WTC11 (cell line): ENCODE measurements around the gene CCDC134. TPM values are rescaled to one million over a fixed set of nuclear protein-coding genes. Genes with fewer than 3 reads are reported as not detected.
"Not testable (repeated sequence)": the region's sequence is repeated elsewhere in the genome, so short reads cannot be mapped to it uniquely, and the experiment has no call there.

Source experiments
- ATAC-seq: fragments of 200-7000 bp; cut with Tn5 transposase; 2 replicates; pipeline ENCODE4 v1.10.0; 2021; ENCODE audit warnings: mild to moderate bottlenecking, moderate library complexity
- CTCF ChIA-PET: fragments of 300-600 bp; sonication (Branson Sonifier 250); formaldehyde crosslinking; loops from one replicate; lab custom pipeline; 2021; ENCODE audit warnings: antibody characterized with exemption; lab: Charles Lee
- POLR2A ChIA-PET: fragments of 350-600 bp; sonication (Branson Sonifier 250); formaldehyde crosslinking; loops from one replicate; lab custom pipeline; 2021; ENCODE audit warnings: antibody characterized with exemption; lab: Charles Lee
- DNase-seq: peaks from one replicate; pipeline ENCODE4 v3.0.0; 2021; ENCODE audit warnings: low spot score
- H3K27ac Mint-ChIP-seq: 2 replicates; pipeline ENCODE4 v1.8.0; 2021; ENCODE audit warnings: mixed read lengths
- H3K27me3 Mint-ChIP-seq: 2 replicates; pipeline ENCODE4 v1.8.0; 2021; ENCODE audit warnings: low read depth, mild to moderate bottlenecking, moderate library complexity, mixed read lengths
- H3K36me3 Mint-ChIP-seq: 2 replicates; pipeline ENCODE4 v1.8.0; 2021; ENCODE audit warnings: mixed read lengths
- H3K4me1 Mint-ChIP-seq: 2 replicates; pipeline ENCODE4 v1.8.0; 2022; ENCODE audit warnings: mixed read lengths
- H3K4me3 Mint-ChIP-seq: 2 replicates; pipeline ENCODE4 v1.8.0; 2021; ENCODE audit warnings: mild to moderate bottlenecking, moderate library complexity, mixed read lengths
- H3K9me3 Mint-ChIP-seq: 2 replicates; pipeline ENCODE4 v1.8.0; 2021; ENCODE audit warnings: mixed read lengths
- ATF1 ChIP-seq: sonication (generic); formaldehyde crosslinking; IDR thresholded peaks from 2 replicates; pipeline ENCODE4 v1.8.1; 2023; ENCODE audit warnings: mild to moderate bottlenecking, moderate library complexity, missing genetic modification reagents
- CREM ChIP-seq: sonication (generic); formaldehyde crosslinking; IDR thresholded peaks from 2 replicates; pipeline ENCODE4 v1.8.1; 2022; ENCODE audit warnings: mild to moderate bottlenecking, missing genetic modification reagents, moderate library complexity
- JUN ChIP-seq: sonication (generic); formaldehyde crosslinking; IDR thresholded peaks from 2 replicates; pipeline ENCODE4 v1.8.0; 2023; ENCODE audit warnings: mild to moderate bottlenecking, missing genetic modification reagents
- KAT7 ChIP-seq: sonication (generic); formaldehyde crosslinking; IDR thresholded peaks from 2 replicates; pipeline ENCODE4 v1.8.1; 2023; ENCODE audit warnings: missing genetic modification reagents, mild to moderate bottlenecking, borderline replicate concordance
- ZNF121 ChIP-seq: sonication (generic); formaldehyde crosslinking; IDR thresholded peaks from 2 replicates; pipeline ENCODE4 v1.8.0; 2023; ENCODE audit warnings: missing genetic modification reagents
- total RNA-seq: library from RNA; stranded (reverse); gene quantifications from 3 replicates; pipeline ENCODE4 v1.2.3, GENCODE V29; 2021
- TF ChIP-seq, protein P1 (sequence below): sonication (generic); formaldehyde crosslinking; IDR thresholded peaks from 2 replicates; pipeline ENCODE4 v1.8.0; 2023; ENCODE audit warnings: missing genetic modification reagents, mild to moderate bottlenecking, borderline replicate concordance
- TF ChIP-seq, protein P2 (sequence below): sonication (generic); formaldehyde crosslinking; IDR thresholded peaks from 2 replicates; pipeline ENCODE4 v1.8.1; 2022; ENCODE audit warnings: low read depth, missing genetic modification reagents, borderline replicate concordance
- TF ChIP-seq, protein P3 (sequence below): sonication (generic); formaldehyde crosslinking; IDR thresholded peaks from 2 replicates; pipeline ENCODE4 v1.8.1; 2022; ENCODE audit warnings: mild to moderate bottlenecking, missing genetic modification reagents, moderate library complexity, borderline replicate concordance
- TF ChIP-seq, protein P4 (sequence below): sonication (generic); formaldehyde crosslinking; IDR thresholded peaks from 2 replicates; pipeline ENCODE4 v1.8.1; 2023; ENCODE audit warnings: mild to moderate bottlenecking, missing genetic modification reagents, borderline replicate concordance

CCDC134 gene
- total RNA-seq, 1 experiment from 2014 or later, result 19.0 TPM

DNA sequence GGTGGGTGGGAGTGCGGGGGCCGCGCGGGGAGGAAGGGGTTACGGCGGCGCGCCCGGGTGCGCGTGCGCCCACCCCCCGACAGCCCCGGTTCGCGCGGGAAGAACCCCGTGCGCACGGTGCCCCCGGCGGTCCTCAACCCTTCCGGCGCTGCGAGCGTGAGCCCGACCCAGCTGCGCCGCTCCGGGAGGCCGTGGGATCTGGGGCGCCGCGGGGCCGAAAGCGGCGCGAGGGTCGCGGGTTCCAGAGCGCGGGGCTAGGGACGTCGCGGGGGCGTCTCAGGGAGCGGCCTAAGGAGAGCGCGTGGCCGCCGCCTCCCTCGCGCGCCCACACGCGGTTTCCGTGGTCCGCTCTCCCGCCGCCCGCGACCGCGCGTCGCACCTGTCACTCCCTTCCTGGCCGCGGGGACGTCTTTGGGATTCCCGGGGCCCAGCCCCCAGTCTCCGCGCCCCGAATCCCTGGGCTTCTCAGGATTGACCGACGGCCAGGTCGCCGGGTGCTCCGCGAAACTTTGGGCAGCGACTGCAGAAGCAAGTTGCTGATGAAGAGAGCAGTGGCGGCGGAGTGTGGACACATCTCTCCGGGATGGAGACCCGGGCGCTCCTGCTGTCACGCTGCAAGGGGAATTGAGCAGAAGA, 33.0 kb downstream of the CCDC134 start (continued):
- TF ChIP-seq ZNF121 (CRISPR knock-in tag) (no peak), KAT7 (CRISPR knock-in tag) (peak; percentile 61; the same call in 1 of the 2 replicates), JUN (CRISPR knock-in tag) (peak; percentile 1; the same call in 1 of the 2 replicates), CREM (CRISPR knock-in tag) (no peak)
- TF ChIP-seq, protein P1, sequence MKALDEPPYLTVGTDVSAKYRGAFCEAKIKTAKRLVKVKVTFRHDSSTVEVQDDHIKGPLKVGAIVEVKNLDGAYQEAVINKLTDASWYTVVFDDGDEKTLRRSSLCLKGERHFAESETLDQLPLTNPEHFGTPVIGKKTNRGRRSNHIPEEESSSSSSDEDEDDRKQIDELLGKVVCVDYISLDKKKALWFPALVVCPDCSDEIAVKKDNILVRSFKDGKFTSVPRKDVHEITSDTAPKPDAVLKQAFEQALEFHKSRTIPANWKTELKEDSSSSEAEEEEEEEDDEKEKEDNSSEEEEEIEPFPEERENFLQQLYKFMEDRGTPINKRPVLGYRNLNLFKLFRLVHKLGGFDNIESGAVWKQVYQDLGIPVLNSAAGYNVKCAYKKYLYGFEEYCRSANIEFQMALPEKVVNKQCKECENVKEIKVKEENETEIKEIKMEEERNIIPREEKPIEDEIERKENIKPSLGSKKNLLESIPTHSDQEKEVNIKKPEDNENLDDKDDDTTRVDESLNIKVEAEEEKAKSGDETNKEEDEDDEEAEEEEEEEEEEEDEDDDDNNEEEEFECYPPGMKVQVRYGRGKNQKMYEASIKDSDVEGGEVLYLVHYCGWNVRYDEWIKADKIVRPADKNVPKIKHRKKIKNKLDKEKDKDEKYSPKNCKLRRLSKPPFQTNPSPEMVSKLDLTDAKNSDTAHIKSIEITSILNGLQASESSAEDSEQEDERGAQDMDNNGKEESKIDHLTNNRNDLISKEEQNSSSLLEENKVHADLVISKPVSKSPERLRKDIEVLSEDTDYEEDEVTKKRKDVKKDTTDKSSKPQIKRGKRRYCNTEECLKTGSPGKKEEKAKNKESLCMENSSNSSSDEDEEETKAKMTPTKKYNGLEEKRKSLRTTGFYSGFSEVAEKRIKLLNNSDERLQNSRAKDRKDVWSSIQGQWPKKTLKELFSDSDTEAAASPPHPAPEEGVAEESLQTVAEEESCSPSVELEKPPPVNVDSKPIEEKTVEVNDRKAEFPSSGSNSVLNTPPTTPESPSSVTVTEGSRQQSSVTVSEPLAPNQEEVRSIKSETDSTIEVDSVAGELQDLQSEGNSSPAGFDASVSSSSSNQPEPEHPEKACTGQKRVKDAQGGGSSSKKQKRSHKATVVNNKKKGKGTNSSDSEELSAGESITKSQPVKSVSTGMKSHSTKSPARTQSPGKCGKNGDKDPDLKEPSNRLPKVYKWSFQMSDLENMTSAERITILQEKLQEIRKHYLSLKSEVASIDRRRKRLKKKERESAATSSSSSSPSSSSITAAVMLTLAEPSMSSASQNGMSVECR (CRISPR knock-in tag), result no peak

DNA sequence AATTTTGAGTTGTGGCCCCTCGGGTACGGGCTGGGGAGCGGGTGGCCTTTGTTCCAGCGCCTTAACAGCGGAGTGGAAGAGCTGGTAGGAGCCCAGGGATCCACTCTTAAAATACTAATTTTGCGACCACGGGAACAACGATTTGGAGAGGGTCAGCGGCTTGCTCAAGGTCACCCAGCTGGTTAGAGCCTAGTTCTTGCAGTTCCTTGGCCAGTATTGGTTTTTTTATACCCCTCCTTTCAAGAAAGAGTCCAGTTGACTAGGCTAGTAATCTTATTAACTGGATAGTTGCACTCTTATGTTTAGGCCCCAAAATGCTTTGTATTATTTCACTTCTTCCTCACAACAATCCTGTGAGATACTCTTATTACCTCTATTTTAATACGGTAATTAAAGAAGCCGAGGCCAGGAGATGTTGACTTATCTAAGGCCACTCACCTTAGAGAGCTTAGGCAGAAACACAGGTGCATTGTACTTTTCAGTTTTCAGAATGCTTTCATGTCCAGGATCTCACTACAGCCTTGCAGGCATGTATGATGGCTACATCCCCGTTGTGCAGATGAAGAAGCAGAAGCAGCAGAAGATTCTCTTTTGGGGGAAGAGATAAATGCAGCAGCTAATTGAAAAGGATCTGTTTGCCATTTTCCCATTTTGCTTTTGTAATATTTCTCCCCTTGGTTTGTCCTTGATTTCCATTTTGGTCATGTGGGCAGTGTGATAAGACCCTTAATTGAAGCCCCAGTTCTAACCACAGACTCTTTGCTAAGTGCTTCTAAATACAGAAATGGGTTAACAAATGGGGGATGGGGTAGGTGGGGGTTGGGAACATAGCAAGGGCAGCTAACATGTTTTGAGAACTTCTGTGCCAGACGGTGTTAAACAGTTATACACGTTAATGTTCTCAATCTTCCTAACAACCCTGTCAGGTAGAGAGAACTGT, 33.8 kb downstream of the CCDC134 start:
- POLR2A ChIA-PET, result interaction anchor here (1.7 to 1.8 kb wide), 2 partner anchors 245 to 257 kb away, joined by 5 to 7 read pairs; partner anchors contain the start of genes NDUFA6 and PMM1
- ATAC-seq (no peak), DNase-seq (no peak)
- Mint-ChIP-seq H3K36me3 (peaks cover 28% of the 10 kb centered on the region), H3K27ac (peak overlapping the region; percentile 97), H3K9me3 (no peaks in the 10 kb centered on the region), H3K4me1 (peaks cover 53% of the 10 kb centered on the region), H3K27me3 (no peaks in the 10 kb centered on the region), H3K4me3 (peak overlapping the region; percentile 96)
- CTCF ChIA-PET, result interaction anchor here (0.9 to 7.8 kb wide), 5 partner anchors 9 to 167 kb away, joined by 3 to 59 read pairs (median 8); no protein-coding TSS in a partner anchor
- TF ChIP-seq, protein P2, sequence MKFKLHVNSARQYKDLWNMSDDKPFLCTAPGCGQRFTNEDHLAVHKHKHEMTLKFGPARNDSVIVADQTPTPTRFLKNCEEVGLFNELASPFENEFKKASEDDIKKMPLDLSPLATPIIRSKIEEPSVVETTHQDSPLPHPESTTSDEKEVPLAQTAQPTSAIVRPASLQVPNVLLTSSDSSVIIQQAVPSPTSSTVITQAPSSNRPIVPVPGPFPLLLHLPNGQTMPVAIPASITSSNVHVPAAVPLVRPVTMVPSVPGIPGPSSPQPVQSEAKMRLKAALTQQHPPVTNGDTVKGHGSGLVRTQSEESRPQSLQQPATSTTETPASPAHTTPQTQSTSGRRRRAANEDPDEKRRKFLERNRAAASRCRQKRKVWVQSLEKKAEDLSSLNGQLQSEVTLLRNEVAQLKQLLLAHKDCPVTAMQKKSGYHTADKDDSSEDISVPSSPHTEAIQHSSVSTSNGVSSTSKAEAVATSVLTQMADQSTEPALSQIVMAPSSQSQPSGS (CRISPR knock-in tag), result no peak
- TF ChIP-seq, protein P3, sequence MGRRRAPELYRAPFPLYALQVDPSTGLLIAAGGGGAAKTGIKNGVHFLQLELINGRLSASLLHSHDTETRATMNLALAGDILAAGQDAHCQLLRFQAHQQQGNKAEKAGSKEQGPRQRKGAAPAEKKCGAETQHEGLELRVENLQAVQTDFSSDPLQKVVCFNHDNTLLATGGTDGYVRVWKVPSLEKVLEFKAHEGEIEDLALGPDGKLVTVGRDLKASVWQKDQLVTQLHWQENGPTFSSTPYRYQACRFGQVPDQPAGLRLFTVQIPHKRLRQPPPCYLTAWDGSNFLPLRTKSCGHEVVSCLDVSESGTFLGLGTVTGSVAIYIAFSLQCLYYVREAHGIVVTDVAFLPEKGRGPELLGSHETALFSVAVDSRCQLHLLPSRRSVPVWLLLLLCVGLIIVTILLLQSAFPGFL (CRISPR knock-in tag), result no peak
- TF ChIP-seq, protein P4, sequence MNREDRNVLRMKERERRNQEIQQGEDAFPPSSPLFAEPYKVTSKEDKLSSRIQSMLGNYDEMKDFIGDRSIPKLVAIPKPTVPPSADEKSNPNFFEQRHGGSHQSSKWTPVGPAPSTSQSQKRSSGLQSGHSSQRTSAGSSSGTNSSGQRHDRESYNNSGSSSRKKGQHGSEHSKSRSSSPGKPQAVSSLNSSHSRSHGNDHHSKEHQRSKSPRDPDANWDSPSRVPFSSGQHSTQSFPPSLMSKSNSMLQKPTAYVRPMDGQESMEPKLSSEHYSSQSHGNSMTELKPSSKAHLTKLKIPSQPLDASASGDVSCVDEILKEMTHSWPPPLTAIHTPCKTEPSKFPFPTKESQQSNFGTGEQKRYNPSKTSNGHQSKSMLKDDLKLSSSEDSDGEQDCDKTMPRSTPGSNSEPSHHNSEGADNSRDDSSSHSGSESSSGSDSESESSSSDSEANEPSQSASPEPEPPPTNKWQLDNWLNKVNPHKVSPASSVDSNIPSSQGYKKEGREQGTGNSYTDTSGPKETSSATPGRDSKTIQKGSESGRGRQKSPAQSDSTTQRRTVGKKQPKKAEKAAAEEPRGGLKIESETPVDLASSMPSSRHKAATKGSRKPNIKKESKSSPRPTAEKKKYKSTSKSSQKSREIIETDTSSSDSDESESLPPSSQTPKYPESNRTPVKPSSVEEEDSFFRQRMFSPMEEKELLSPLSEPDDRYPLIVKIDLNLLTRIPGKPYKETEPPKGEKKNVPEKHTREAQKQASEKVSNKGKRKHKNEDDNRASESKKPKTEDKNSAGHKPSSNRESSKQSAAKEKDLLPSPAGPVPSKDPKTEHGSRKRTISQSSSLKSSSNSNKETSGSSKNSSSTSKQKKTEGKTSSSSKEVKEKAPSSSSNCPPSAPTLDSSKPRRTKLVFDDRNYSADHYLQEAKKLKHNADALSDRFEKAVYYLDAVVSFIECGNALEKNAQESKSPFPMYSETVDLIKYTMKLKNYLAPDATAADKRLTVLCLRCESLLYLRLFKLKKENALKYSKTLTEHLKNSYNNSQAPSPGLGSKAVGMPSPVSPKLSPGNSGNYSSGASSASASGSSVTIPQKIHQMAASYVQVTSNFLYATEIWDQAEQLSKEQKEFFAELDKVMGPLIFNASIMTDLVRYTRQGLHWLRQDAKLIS, result no peak
- TF ChIP-seq, protein P1 (CRISPR knock-in tag), result no peak
- 0 out of 2 replicates have a peak, but pooled peaks have one; percentile 3 for TF ChIP-seq ATF1 (CRISPR knock-in tag)

DNA sequence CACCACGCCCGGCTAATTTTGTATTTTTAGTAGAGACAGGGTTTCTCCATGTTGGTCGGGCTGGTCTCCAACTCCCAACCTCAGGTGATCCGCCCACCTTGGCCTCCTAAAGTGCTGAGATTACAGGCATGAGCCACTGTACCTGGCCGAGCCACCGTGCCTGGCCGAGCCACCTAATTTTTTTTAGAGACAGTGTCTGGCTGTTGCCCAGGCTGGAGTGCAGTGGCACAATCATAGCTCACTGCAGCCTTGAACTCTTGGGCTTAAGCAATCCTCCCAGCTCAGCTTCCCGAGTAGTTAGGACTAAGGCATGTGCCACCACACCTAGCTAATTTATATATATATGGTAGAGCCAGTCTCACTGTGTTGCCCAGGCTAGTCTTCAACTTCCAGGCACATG, 35.0 kb downstream of the CCDC134 start:
- Mint-ChIP-seq H3K36me3 (peaks cover 33% of the 10 kb centered on the region), H3K4me1 (peaks cover 61% of the 10 kb centered on the region), H3K27ac (peak overlapping the region; percentile 95; the same call in 1 of the 2 replicates)
- ATAC-seq, POLR2A ChIA-PET, H3K27me3 Mint-ChIP-seq, H3K4me3 Mint-ChIP-seq, DNase-seq, H3K9me3 Mint-ChIP-seq: not testable (repeated sequence)
- CTCF ChIA-PET, result interaction anchor here (0.5 to 1.7 kb wide), 4 partner anchors 89 to 160 kb away, joined by 3 to 6 read pairs (median 4); no protein-coding TSS in a partner anchor
